Measurements from ENCODE around the gene PPM1H.

DNA sequence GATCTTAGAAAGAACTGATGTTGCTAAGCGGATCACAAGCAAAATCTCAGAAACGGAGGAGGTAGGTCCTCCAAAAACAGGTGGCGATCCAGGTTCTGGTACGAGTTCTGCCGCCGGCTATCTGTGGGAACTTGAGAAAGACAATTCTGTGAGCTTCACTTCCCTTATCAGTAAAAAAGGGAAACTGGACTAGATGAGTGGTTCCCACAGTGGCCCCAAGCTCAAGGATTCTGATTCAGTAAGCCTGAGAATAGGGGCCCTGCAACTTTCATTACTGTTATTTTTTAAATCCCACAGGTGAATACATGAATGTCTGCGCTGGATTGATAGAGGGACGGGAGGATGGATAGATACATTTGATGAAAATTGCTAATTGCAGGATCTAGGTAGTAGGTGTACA, 160.2 kb downstream of the PPM1H start:
- TF ChIP-seq, protein P1, sequence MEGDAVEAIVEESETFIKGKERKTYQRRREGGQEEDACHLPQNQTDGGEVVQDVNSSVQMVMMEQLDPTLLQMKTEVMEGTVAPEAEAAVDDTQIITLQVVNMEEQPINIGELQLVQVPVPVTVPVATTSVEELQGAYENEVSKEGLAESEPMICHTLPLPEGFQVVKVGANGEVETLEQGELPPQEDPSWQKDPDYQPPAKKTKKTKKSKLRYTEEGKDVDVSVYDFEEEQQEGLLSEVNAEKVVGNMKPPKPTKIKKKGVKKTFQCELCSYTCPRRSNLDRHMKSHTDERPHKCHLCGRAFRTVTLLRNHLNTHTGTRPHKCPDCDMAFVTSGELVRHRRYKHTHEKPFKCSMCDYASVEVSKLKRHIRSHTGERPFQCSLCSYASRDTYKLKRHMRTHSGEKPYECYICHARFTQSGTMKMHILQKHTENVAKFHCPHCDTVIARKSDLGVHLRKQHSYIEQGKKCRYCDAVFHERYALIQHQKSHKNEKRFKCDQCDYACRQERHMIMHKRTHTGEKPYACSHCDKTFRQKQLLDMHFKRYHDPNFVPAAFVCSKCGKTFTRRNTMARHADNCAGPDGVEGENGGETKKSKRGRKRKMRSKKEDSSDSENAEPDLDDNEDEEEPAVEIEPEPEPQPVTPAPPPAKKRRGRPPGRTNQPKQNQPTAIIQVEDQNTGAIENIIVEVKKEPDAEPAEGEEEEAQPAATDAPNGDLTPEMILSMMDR (IDR thresholded peaks at IDR 0.05), result no peak
- no peak for TF ChIP-seq POLR2A (IDR thresholded peaks at IDR 0.05)
